BLaER1 (cell line): Measurements from ENCODE around the gene FREM2.

Source experiments
- H3K27ac ChIP-seq: shearing (Covaris generic); formaldehyde crosslinking; 2 replicates; pipeline ENCODE4 v1.8.1; 2022
- H3K27me3 ChIP-seq: shearing (Covaris generic); formaldehyde crosslinking; 2 replicates; pipeline ENCODE4 v1.8.1; 2022
- H3K36me3 ChIP-seq: shearing (Covaris generic); formaldehyde crosslinking; 2 replicates; pipeline ENCODE4 v1.8.1; 2022
- H3K4me1 ChIP-seq: shearing (Covaris generic); formaldehyde crosslinking; 2 replicates; pipeline ENCODE4 v1.8.1; 2022
- H3K4me2 ChIP-seq: shearing (Covaris generic); formaldehyde crosslinking; 2 replicates; pipeline ENCODE4 v1.8.1; 2022
- H3K4me3 ChIP-seq: shearing (Covaris generic); formaldehyde crosslinking; 2 replicates; pipeline ENCODE4 v1.8.1; 2022
- H3K9ac ChIP-seq: shearing (Covaris generic); formaldehyde crosslinking; 2 replicates; pipeline ENCODE4 v1.8.1; 2022
- H3K9me3 ChIP-seq: shearing (Covaris generic); formaldehyde crosslinking; 2 replicates; pipeline ENCODE4 v1.8.1; 2022
- H4K20me1 ChIP-seq: shearing (Covaris generic); formaldehyde crosslinking; 2 replicates; pipeline ENCODE4 v1.8.1; 2022
- Cebpa-rat ChIP-seq: shearing (Covaris generic); IDR thresholded peaks from 2 replicates; pipeline ENCODE4 v1.8.1; 2022

Gene FREM2

GRCh38 chr13:38819053-38819452 lies 132.2 kb downstream of the FREM2 start:
- Histone ChIP-seq H3K36me3 (no peaks in the 10 kb centered on the region), H3K27me3 (no peaks in the 10 kb centered on the region), H3K27ac (no peak overlapping the region), H4K20me1 (no peaks in the 10 kb centered on the region), H3K9ac (no peak overlapping the region), H3K4me1 (no peaks in the 10 kb centered on the region), H3K9me3 (no peaks in the 10 kb centered on the region), H3K4me2 (no peak overlapping the region), H3K4me3 (no peak overlapping the region)
- no peak for TF ChIP-seq Cebpa-rat

GRCh38 chr13:38819596-38819995 lies 132.7 kb downstream of the FREM2 start:
- Histone ChIP-seq H3K4me3 (no peak overlapping the region), H3K9me3 (no peaks in the 10 kb centered on the region), H4K20me1 (no peaks in the 10 kb centered on the region), H3K4me2 (no peak overlapping the region), H3K4me1 (no peaks in the 10 kb centered on the region), H3K27me3 (no peaks in the 10 kb centered on the region), H3K36me3 (no peaks in the 10 kb centered on the region), H3K27ac (no peak overlapping the region), H3K9ac (no peak overlapping the region)
- no peak for TF ChIP-seq Cebpa-rat

- Histone ChIP-seq H3K27me3 (no peaks in the 10 kb centered on the region), H4K20me1 (no peaks in the 10 kb centered on the region), H3K4me2 (no peak overlapping the region), H3K4me1 (no peaks in the 10 kb centered on the region), H3K36me3 (no peaks in the 10 kb centered on the region), H3K9ac (no peak overlapping the region), H3K27ac (no peak overlapping the region), H3K9me3 (no peaks in the 10 kb centered on the region), H3K4me3 (no peak overlapping the region)
- TF ChIP-seq Cebpa-rat, result no peak
These were observed 135.1 kb downstream of the FREM2 start for GRCh38 chr13:38821770-38822551.

GRCh38 chr13:38824342-38824741 lies 137.5 kb downstream of the FREM2 start:
- Histone ChIP-seq H3K27ac (no peak overlapping the region), H3K4me3 (no peak overlapping the region), H3K4me2 (no peak overlapping the region), H4K20me1 (no peaks in the 10 kb centered on the region), H3K9me3 (no peaks in the 10 kb centered on the region), H3K4me1 (no peaks in the 10 kb centered on the region), H3K9ac (no peak overlapping the region), H3K36me3 (no peaks in the 10 kb centered on the region), H3K27me3 (no peaks in the 10 kb centered on the region)
- TF ChIP-seq Cebpa-rat, result no peak

- H4K20me1 ChIP-seq, result no peaks in the 10 kb centered on the region
- no peaks in the 10 kb centered on the region for H3K27me3 ChIP-seq
- H3K36me3 ChIP-seq, result no peaks in the 10 kb centered on the region
- H3K4me1 ChIP-seq, result no peaks in the 10 kb centered on the region
- H3K4me3 ChIP-seq, result no peak overlapping the region
- no peak overlapping the region for H3K9ac ChIP-seq
- no peaks in the 10 kb centered on the region for H3K9me3 ChIP-seq
- H3K27ac ChIP-seq, result no peak overlapping the region
- H3K4me2 ChIP-seq, result no peak overlapping the region
- TF ChIP-seq Cebpa-rat, result no peak
These were observed 139.4 kb downstream of the FREM2 start for GRCh38 chr13:38826182-38826813.

- Histone ChIP-seq H3K4me2 (no peak overlapping the region), H3K4me1 (no peaks in the 10 kb centered on the region), H3K27me3 (no peaks in the 10 kb centered on the region), H3K9me3 (no peaks in the 10 kb centered on the region), H3K36me3 (no peaks in the 10 kb centered on the region), H3K9ac (no peak overlapping the region), H4K20me1 (no peaks in the 10 kb centered on the region), H3K4me3 (no peak overlapping the region), H3K27ac (no peak overlapping the region)
- no peak for TF ChIP-seq Cebpa-rat
These were observed 143.7 kb downstream of the FREM2 start for GRCh38 chr13:38830442-38831045.

- TF ChIP-seq Cebpa-rat, result no peak
- Histone ChIP-seq H4K20me1 (no peaks in the 10 kb centered on the region), H3K4me1 (no peaks in the 10 kb centered on the region), H3K9me3 (peaks cover 2% of the 10 kb centered on the region; the same call in 1 of the 2 replicates), H3K36me3 (no peaks in the 10 kb centered on the region), H3K27me3 (no peaks in the 10 kb centered on the region), H3K4me2 (no peak overlapping the region), H3K27ac (no peak overlapping the region), H3K4me3 (no peak overlapping the region), H3K9ac (no peak overlapping the region)
These were observed 157.7 kb downstream of the FREM2 start for GRCh38 chr13:38844581-38844980.

GRCh38 chr13:38848360-38848759 lies 161.5 kb downstream of the FREM2 start:
- Histone ChIP-seq H3K4me2 (no peak overlapping the region), H3K4me1 (no peaks in the 10 kb centered on the region), H3K9ac (no peak overlapping the region), H4K20me1 (no peaks in the 10 kb centered on the region), H3K36me3 (no peaks in the 10 kb centered on the region), H3K27ac (no peak overlapping the region), H3K9me3 (no peaks in the 10 kb centered on the region), H3K4me3 (no peak overlapping the region), H3K27me3 (no peaks in the 10 kb centered on the region)
- no peak for TF ChIP-seq Cebpa-rat

GRCh38 chr13:38849315-38849714 lies 162.4 kb downstream of the FREM2 start:
- no peaks in the 10 kb centered on the region for H3K9me3 ChIP-seq

More at GRCh38 chr13:38849315-38849714, 162.4 kb downstream of the FREM2 start:
- Histone ChIP-seq H3K4me3 (no peak overlapping the region), H3K4me2 (no peak overlapping the region), H3K9ac (no peak overlapping the region), H3K36me3 (no peaks in the 10 kb centered on the region), H3K4me1 (no peaks in the 10 kb centered on the region), H3K27me3 (no peaks in the 10 kb centered on the region), H4K20me1 (no peaks in the 10 kb centered on the region), H3K27ac (no peak overlapping the region)
- TF ChIP-seq Cebpa-rat, result no peak
